Transverse colon (tissue), 4 donors: ENCODE measurements around the gene MMP14.

Source experiments
- EP300 ChIP-seq: sonication (generic); formaldehyde crosslinking; IDR thresholded peaks from one replicate; pipeline ENCODE4 v1.6.1; 2017; ENCODE audit warnings: antibody characterized with exemption, low read depth
- POLR2AphosphoS5 ChIP-seq, 3 donors: sonication (generic); formaldehyde crosslinking; IDR thresholded peaks; one replicate each; pipeline ENCODE4 v1.6.1; 2016; ENCODE audit warnings: antibody characterized with exemption in 3 of 3
- TF ChIP-seq, protein P1 (sequence below), 5 experiments: fragments of 200-600 bp in 3 of 5; fragments of 450-650 bp in 2 of 5; sonication (generic) in 3 of 5; IDR thresholded peaks; 1 replicate in 2 of 5; 2 replicates in 3 of 5; pipeline ENCODE4 v1.5.1; 2016 to 2017; ENCODE audit warnings: antibody characterized with exemption in 5 of 5, inconsistent platforms in 3 of 5, mild to moderate bottlenecking in 2 of 5, moderate library complexity in 1 of 5

DNA sequence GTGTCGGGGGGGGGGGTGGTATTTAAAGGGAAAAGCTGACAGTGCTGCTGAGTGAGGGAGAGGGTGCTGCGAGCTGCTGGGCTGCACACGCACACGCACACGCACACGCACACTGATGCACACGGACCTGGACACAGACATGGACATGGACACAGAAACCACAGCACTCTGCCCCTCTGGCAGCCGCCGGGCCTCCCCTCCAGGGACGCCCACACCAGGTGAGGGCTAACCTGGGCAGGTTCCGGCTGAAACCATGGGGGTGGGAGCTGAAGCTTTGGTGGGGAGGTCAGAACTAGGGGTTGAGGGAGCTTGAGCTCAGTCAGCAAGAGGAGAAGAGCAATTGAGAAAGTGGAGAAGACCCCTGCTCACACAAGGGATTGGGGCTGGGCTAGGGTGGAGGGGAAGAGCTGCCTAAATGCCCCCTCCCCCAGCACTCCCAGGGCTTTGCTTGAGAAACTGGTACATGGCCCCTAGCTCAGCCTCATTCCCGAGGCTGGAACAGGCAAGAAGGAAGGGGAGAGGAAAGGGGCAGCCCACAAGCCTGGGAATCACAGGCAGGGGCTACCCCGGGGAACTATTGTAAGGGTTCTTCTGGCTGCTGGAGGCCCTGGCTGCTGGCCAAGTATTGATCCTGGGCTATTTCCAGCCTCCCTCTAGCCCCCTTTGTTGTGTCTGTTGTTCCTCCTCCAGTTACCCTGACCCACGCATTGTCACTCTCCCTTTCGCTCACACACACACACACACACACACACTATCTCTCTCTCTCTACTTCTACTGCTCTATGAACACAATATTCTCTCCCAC lies 47.0 kb downstream of the MMP14 start, which contains the start of gene REM2:
- no peak for TF ChIP-seq EP300
- TF ChIP-seq, protein P1, sequence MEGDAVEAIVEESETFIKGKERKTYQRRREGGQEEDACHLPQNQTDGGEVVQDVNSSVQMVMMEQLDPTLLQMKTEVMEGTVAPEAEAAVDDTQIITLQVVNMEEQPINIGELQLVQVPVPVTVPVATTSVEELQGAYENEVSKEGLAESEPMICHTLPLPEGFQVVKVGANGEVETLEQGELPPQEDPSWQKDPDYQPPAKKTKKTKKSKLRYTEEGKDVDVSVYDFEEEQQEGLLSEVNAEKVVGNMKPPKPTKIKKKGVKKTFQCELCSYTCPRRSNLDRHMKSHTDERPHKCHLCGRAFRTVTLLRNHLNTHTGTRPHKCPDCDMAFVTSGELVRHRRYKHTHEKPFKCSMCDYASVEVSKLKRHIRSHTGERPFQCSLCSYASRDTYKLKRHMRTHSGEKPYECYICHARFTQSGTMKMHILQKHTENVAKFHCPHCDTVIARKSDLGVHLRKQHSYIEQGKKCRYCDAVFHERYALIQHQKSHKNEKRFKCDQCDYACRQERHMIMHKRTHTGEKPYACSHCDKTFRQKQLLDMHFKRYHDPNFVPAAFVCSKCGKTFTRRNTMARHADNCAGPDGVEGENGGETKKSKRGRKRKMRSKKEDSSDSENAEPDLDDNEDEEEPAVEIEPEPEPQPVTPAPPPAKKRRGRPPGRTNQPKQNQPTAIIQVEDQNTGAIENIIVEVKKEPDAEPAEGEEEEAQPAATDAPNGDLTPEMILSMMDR (IDR thresholded peaks at IDR 0.05), result no peak
- peak in 1 of 3 donors; percentile 7 for TF ChIP-seq POLR2AphosphoS5 (IDR thresholded peaks at IDR 0.05)
